SKM-1 (cell line): ENCODE measurements around the gene SLC38A11.
"Not testable (repeated sequence)": the region's sequence is repeated elsewhere in the genome, so short reads cannot be mapped to it uniquely, and the experiment has no call there.

Experiments
- DNase-seq: peaks from one replicate; lab custom pipeline; 2025; ENCODE audit not compliant: unreplicated experiment; lab: John Stamatoyannopoulos, UW

Gene SLC38A11

DNA sequence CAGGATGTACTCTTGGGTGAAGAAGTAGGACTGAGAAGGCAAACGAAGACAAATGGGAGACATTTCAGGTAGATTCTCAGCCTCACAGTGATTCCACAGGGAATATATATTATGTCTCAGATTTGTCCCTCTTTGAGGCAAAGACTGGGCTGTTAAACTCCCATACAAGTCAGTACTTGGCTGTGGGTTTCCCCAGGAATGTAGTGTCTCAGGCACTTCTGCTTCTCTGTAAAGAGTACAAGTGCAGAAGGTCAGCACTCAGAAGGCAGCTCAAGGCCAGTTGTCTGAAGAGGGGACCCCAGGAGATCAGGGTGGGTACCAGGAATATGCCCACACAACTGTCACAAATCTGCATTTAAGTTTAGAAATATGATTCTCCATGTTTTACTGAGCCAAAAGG is 73.8 kb downstream of the SLC38A11 start:
- no peak for DNase-seq

DNA sequence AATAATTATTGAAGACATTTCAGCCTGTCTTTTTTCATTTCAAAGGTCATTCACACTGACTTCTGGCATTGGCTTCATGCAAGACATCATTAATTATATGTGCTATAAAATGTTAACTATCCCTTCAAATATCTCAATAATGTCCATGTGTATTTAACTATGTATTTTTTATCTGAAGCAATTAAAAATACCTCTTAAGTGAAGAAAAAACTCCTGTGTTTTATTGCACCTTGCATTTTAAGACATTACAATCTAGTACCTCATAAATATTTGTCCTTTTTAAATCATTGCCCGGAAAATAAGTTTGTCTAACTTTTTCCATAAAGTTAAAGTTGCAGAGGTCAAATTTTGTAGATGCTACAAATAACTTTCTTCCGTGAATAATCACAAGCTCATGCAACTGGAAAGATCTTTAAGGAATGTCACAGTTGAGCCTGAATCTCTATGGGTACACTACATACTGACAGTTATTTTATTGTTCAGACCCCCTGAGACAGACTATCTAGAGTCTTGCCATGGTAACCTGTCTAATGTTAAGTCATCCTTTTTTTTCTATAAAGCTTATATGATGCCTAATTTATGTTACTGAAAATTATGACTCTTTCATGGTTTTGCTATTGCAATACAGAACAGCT is 75.3 kb downstream of the SLC38A11 start:
- no peak for DNase-seq

DNA sequence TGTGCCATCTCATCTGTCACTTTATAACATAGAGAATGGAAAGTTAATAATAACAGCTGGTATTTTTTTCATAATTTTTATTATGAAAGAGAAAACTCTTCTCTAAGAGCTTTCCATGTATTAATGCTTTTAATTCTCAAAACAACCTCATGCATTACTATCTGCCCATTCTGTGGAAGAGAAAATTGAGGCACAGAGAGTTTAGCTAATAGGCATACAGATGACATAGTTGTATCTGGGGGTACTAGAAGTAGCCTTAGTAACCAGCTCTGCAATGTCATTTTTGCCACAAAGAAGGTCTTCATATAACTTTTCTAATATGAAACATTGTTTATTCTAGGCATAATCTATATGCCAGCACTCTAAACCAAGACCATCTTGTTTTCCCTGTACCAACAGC is 77.4 kb downstream of the SLC38A11 start:
- no peak for DNase-seq

DNA sequence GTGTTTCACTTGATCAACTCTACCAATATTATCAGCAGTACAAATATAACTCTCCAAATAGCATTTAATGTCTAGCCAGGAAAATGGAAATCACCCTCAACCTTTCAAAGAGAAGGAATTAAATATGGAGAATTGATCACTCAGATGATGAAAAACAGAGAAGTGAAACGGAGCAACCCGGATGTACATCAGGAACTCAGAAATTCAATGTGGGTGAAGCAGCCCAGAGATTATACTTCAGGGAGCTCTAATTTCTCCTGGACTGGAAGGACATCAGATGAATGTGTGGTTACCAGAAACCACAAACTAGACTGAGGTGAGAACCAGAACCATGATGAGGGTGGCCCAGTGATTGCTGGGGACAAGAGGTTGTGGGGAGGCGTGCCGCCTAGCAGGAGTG is 78.2 kb downstream of the SLC38A11 start:
- DNase-seq, result no peak

DNA sequence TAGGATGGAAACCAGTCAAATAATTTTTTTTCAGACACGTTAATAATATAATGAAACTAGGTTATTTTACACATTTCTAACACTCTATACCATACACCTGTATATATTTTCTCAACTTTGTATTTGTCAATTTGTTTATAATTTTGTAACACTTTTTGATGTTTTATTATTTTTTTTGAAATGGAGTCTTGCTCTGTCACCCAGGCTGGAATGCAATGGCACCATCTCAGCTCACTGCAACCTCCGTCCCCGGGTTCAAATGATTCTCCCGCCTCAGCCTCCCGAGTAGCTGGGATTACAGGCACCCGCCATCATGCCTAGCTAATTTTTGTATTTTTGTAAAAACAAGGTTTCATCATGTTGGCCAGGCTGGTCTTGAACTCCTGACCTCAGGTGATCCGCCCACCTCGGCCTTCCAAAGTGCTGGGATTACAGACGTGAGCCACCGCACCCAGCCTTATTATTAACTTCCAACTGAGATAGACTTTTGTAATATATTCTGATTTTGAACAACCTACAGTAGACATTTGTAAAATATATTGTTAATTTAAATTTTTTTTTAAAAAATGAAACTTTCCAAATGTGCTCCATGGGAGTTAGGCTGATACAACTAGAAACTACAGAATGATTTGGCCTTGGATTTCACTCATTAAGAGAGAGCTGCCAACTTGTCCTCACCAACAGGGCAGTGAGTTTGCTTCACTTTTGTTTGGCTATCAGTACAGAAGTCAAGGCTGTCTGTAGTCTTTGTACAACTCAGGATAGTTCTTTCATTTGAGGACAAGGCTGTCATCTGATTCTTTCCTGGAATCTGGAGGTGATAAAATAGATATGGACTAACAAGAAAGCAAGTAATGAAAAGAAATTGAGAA is 79.8 kb downstream of the SLC38A11 start:
- DNase-seq, result no peak

DNA sequence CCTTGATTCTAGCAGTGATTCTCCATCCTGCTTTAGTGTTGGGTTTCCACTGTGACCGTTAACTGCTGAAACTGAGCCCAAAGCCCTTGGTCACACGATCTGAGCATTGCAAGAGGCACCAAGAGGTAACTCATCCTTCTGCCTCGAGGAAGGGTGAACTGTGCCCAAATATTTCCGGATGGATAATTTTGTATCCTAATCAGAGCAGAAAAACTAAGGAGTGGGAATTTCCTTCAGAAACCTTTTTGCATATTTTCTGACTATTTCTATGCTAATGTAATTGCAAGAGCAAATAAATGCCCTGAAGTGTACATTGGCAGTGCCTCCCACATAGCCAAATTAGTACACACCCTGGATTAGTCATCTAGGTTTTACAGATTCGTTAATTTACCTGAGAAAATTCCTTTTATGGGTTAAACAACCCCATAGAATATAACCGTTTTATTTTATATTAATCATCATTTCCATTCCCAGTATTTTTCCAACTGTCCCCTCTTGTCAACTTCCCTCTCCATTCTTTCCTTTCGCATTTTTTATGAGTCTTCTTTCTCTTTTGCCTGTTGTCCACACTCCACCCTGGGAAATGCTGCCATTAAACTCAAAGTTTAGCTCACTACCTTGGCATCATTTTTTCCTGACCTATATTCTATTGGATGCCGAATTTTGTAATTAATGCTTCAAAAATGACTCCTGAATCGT is 82.0 kb downstream of the SLC38A11 start:
- no peak for DNase-seq

- no peak for DNase-seq
Observed at GRCh38 chr2:164871404-164871803, 83.9 kb downstream of the SLC38A11 start.

DNA sequence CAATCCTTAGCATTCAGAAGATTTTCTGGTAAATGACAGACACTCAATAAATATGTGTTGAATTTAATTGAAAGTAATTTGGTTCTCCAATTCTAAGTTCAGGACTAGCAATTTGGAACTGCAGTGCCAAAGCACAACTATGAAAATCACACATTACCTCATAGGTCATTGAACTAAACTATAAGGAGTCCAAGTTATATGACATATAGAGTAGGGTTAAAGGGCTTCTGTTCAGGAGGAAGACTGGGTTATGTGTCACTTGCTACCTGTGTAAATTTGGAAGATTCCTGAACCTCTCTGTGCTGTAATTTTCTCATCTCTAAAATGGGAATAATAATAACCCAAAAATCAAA is 85.9 kb downstream of the SLC38A11 start:
- no peak for DNase-seq

GRCh38 chr2:164868563-164869419 is 86.5 kb downstream of the SLC38A11 start:
- DNase-seq, result no peak

GRCh38 chr2:164867779-164868397 is 87.4 kb downstream of the SLC38A11 start:
- no peak for DNase-seq

DNA sequence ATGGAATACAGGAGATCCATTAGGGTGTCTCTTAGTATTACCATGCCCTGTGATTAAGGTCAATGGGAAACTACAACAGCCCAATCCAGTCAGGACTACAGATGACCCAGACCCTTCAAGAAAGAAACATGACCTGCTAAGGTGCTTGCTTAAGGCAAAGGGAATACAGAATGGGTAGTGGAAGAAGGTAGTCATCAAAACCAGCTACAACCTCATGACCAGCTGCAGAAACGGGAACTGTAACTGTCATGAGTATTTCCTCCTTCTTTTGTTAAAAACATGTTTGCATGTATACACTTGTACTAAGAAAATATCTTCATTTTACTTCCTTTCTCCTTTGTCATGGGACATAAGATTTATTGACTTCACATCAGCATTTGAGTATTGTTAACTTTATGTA is 88.9 kb downstream of the SLC38A11 start:
- DNase-seq, result not testable (repeated sequence)

DNA sequence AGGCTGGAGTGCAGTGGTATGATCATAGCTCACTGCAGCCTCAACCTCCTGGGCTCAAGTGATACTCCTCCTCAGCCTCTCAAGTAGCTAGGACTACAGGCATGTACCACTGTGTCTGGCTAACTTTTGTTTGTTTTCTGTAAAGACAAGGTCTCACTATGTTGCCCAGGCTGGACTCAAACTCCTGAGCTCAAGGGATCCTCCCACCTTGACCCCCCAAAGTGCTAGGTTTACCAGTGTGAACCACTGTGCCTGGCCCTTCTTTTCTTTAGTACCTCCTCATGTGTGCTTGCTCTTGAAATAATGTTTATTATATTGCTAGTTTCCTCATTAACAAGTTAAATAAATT is 94.7 kb downstream of the SLC38A11 start:
- DNase-seq, result no peak

- not testable (repeated sequence) for DNase-seq
Observed at GRCh38 chr2:164859906-164860693, 95.2 kb downstream of the SLC38A11 start.

DNA sequence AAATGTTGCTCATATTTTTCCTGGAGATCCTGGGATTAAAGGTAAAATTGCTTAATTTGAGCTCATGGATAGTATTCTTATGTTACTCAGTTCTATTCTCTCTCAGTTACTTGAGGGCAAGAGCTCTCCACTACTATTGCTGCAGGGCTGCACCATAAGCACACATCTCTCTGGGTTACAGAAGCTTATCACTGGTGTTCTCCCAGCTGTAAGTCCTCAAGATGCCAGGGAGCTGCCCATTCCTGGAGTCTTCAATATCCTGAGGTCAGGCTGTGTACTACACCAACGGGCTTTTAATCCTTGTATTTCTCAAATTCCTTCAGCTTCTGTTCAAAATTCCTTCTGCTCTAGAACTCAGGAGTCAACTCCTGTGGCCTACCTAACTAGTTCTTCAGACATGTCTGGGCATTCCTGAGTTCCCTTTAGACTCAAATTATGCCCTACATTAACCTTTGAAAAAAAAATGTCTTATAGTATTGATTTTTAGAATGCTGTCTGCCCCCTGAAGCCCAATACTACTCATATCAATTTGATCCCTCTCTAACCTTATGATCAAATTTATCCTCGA is 96.0 kb downstream of the SLC38A11 start:
- DNase-seq, result no peak

DNA sequence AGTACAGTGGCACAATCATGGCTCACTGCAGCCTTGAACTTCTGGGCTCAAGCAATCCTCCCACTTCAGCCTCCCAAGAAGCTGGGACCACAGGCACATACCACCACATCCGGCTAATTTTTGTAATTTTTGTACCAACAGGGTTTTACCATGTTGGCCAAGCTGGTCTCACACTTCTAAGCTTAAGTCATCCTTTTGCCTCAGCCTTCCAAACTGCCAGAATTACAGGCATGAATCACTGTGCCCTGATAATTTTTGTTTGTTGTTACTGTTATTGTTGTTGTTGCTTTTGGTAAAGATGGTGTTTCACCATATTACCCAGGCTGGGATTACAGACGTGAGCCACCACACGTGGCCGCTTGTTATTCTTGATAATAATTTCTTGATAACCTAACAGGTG is 103.2 kb downstream of the SLC38A11 start:
- no peak for DNase-seq

GRCh38 chr2:164850235-164850634 is 105.1 kb downstream of the SLC38A11 start:
- peak; percentile 59 for DNase-seq

- no peak for DNase-seq
Observed at GRCh38 chr2:164849506-164849905, 105.8 kb downstream of the SLC38A11 start.

- DNase-seq, result no peak
Observed at GRCh38 chr2:164847981-164848741, 107.2 kb downstream of the SLC38A11 start.

DNA sequence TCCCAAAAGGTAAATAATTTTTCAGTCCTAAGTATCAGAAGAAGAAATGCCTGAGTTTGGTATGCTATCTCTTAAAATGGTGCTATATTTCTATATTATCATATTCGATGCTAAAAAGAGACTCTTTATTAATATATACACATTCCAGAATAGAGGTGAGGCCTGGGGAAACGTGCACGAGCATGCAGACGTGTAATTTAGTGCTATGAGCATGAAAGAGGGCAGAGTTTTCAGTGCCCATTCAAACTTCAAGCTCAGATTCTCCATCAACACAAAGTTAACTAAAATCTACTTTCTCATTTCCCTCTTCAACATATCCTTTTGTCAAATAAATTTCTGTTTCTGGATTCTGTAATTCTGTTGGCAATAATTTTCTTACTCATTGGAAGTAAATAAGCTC is 108.0 kb downstream of the SLC38A11 start:
- no peak for DNase-seq
